Measurements from ENCODE around the gene KLHDC3.
"Not testable (repeated sequence)": the region's sequence is repeated elsewhere in the genome, so short reads cannot be mapped to it uniquely, and the experiment has no call there.

KLHDC3 gene

GRCh38 chr6:43029120-43029519, 15.1 kb downstream of the KLHDC3 start:
- DNase-seq, result no peak

GRCh38 chr6:43032326-43032725, 18.3 kb downstream of the KLHDC3 start:
- DNase-seq, result no peak

- no peak for DNase-seq
Observed at GRCh38 chr6:43033496-43034189, 19.6 kb downstream of the KLHDC3 start.

GRCh38 chr6:43034190-43034525, 20.1 kb downstream of the KLHDC3 start:
- DNase-seq, result no peak

DNA sequence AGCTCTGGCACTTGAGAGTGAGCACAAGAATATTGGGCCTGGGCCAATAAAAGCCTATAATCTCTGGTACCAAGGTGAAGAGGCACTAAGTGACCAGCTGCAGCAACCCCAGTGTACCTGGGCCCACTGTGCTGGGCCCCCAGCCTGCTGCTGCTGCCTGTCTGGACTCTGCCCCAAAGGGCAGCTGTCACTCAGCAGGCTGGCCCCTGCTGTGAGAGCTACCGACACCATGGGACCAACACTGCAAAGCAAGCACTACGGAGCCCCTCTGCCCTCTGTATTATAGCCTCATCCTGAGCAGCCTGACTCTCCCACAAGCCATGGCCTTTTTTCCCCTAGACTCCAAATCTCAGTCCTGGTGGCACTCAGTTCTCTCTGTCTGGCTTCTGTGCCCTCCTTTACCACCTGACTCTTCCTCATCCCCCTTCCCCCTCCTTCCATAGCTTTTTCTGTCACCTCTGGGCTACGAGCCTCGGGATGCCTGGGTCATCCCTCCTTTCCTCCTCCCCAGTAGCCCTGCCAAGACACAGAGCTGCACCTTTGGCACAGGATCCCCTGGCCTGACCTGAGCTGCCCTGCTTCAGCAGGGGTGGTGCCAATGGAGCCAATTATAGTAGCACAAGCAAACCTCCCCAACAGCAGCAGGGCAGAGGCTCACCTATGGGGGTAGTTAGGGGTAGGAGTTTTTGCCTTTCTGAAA, 21.6 kb downstream of the KLHDC3 start:
- no peak for DNase-seq

DNA sequence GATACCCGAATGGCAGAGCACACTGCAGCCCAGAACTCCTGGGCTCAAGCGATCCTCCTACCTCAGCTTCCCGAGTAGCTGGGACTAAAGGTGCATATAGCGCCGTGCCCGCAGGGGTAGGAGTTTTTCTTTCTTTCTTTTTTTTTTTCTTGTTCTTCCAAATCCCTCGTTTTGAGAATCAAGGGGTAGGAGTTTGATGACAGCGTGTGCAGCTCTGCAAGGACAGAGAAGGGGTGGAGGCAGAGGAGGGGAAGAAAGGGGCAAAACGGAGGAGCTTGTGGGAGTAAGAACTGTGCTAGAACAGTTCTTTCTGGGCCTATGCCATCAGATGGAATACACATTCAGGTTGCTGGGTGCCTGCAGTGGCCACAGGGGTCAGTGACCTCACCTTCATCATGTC, 22.7 kb downstream of the KLHDC3 start:
- DNase-seq, result no peak

GRCh38 chr6:43037197-43037596, 23.1 kb downstream of the KLHDC3 start:
- DNase-seq, result no peak

- DNase-seq, result no peak
Observed at GRCh38 chr6:43037706-43038105, 23.7 kb downstream of the KLHDC3 start.

DNA sequence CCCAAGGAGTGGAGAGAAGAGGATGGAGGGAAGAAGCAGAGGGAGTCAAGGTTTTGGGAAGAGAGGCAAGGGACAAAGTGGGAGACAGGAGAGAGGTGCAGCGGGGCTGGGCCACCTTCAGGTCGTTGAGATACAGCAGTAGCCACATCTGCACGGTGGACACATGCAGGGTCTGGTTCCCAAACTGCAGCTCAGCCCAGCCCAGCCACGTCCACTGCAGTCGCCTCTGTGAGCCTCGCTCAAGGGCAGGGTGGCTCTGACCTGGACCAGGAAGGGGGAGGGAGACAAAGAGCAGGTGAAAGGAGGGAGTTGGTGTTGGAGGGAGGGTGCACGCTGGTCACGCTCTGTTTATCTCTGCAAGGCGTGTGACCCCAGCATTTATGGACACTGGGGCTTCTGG, 24.7 kb downstream of the KLHDC3 start:
- DNase-seq, result no peak

GRCh38 chr6:43040542-43041257, 26.7 kb downstream of the KLHDC3 start:
- DNase-seq, result no peak

- DNase-seq, result not testable (repeated sequence)
Observed at GRCh38 chr6:43041475-43041874, 27.4 kb downstream of the KLHDC3 start.

GRCh38 chr6:43043310-43043709, 29.3 kb downstream of the KLHDC3 start:
- DNase-seq, result no peak

- DNase-seq, result no peak
Observed at GRCh38 chr6:43045371-43045930, 31.4 kb downstream of the KLHDC3 start.

GRCh38 chr6:43047998-43048397, 33.9 kb downstream of the KLHDC3 start:
- no peak for DNase-seq

- DNase-seq, result no peak
Observed at GRCh38 chr6:43050981-43051380, 36.9 kb downstream of the KLHDC3 start.

- no peak for DNase-seq
Observed at GRCh38 chr6:43052225-43052841, 38.3 kb downstream of the KLHDC3 start.

- no peak for DNase-seq
Observed at GRCh38 chr6:43052842-43053544, 38.9 kb downstream of the KLHDC3 start.

DNA sequence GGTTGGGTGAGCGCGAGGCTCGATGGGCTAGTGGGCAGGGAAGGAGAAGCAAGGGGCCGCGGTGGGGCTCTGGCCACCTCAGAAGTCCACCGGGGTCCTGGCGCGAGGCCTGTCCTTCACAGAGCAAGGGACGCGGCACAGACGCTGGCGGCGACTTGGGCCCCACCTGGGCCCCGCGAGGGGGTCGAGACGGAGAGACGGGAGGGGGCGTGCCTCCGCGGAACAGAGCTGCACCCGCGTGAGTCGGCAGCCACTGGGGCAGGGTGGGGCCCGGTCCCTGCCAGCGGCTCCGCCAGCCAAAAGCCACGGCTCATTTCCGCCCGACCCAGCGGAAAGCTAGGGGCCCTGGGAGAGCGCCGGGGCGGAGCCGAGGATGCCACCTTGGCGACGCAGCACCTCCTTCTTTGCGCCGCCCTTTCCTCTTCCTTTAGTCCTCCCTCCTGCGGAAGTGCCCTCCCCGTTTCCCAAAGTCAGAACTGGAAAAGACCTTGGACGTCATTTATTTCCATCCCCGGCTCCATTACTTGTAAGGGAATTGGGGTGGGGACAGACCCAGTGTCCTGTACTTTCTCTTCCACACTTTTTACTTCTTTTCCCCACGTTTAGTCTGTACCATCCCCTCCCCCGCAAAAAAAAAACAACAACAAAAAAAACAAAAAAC, 39.6 kb downstream of the KLHDC3 start, which contains the start of gene CUL7:
Gene CUL7, minus strand, starts transcription at position 307 of the 661 bp plus-strand sequence. CDS start 1,063 bp downstream, outside the sequence.
- DNase-seq, result peak; percentile 78 to 85

GRCh38 chr6:43054206-43054943, 40.3 kb downstream of the KLHDC3 start:
- DNase-seq, result no peak

DNA sequence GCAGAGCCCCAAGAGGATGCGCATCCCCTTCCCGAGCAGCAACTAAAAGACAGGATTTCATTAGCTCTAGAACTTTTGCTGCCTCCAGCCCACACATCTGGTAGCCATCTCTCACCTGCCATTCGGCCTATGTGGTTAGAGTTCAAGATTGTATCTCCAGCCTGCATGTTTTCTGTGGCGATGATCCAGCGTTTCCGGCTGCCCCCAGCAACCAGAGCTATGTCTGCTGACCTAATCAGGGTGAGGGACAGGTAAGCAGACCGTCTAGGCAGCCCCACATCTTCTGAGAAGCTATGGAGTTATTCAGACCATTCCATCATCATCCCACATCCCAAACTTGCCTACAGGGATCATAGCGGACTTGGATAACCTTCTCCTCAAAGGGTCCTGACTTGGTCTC, 41.9 kb downstream of the KLHDC3 start:
- no peak for DNase-seq

DNA sequence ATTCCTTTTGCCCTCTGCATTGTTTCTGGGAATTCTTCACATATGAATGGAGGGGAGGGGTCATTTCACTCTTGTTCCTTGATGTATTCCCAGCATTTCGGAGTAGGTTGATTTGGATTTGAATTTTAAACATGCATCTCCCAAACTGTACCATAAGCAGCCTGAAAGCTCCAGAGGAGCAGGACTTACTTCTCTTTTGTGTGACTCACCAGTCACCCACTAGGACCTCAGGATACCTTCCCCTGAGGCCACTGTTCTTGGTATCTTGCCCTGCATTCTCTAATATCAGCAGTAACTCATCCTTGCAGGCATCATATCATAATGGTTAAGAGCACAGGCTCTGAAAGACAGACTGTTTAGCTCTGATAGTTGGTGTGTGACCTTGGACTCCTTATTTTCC, 44.5 kb downstream of the KLHDC3 start:
- no peak for DNase-seq

Data from NCI-H1930 (cell line).